ENCODE data around the gene ZNF280C. TPM values are rescaled to one million over a fixed set of nuclear protein-coding genes. Genes with fewer than 3 reads are reported as not detected.
"Not testable (repeated sequence)": the region's sequence is repeated elsewhere in the genome, so short reads cannot be mapped to it uniquely, and the experiment has no call there.

The ZNF280C gene
- total RNA-seq, 2 donors from 2014 or later, result 5.2 to 5.4 TPM

DNA sequence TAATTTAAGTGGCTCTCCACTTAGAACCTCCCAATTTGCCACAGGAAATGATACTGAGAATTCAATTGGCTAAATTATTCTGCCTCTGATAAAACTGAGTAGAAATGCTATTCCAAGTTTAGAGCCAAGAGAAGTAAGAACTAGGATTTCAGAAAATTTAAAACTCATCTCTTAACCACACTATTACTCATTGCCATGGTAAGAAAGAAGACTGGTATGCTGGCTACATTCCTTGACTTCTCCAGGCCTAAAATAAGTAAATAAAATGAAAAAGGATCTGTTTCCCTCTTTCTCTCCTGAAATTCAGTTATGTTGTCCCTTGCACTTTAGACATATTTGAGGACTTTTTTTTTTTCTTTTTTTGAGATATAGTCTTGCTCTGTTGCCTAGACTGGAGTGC lies 23.3 kb downstream of the ZNF280C start:
- no peaks in the 10 kb centered on the region for H3K27me3 Mint-ChIP-seq
- DNase-seq (no peak), ATAC-seq (no peak)
- no peaks in the 10 kb centered on the region for H3K9me3 ChIP-seq (ENCODE audit: control insufficient read depth, low read length, poor library complexity, severe bottlenecking)
- no peak overlapping the region for H3K27ac Mint-ChIP-seq
- H3K4me1 Mint-ChIP-seq, result peaks cover 10% of the 10 kb centered on the region
- H3K4me3 Mint-ChIP-seq, result no peak overlapping the region
- peaks cover 4% of the 10 kb centered on the region for H3K36me3 Mint-ChIP-seq (ENCODE audit: low read depth)

DNA sequence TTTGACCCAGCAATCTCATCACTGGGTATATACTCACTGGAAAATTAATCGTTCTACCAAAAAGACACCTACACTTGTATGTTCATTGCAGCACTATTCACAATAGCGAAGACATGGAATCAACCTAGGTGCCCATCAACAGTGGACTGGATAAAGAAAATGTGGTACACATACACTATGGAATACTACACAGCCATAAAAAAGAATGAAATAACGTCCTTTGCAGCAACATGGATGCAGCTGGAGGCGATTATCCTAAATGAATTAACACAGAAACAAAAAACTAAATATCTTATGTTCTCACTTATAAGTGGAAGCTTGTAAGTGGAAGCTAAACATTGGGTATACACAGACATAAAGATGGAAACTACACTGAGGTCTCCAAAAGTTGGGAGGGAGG lies 37.5 kb downstream of the ZNF280C start:
- ATAC-seq; H3K27ac Mint-ChIP-seq; DNase-seq; H3K4me1 Mint-ChIP-seq; H3K36me3 Mint-ChIP-seq (ENCODE audit: low read depth); H3K4me3 Mint-ChIP-seq; H3K9me3 ChIP-seq (ENCODE audit: control insufficient read depth, low read length, poor library complexity, severe bottlenecking); H3K27me3 Mint-ChIP-seq: not testable (repeated sequence)

DNA sequence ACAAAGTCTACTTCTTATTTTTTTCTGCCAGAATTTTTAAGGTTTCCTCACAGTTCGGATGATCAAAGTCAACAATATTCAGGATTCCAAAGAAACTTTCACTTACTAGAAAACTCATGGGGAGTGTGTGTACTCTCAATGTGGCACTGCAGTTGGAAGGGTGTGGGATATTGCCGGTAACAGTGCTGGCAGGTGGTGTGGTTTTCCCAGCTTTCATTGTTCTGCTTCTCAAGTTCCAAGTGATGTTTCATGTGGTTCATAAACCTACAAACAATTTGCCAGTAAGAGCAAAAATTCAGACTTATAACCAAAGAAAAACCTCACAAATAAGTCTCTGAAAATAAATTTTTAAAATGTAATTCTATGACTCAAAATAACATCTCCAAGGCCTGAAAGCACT lies 39.8 kb downstream of the ZNF280C start:
- Mint-ChIP-seq H3K27ac (no peak overlapping the region), H3K36me3 (ENCODE audit: low read depth) (no peaks in the 10 kb centered on the region), H3K4me1 (no peaks in the 10 kb centered on the region), H3K4me3 (no peak overlapping the region), H3K27me3 (no peaks in the 10 kb centered on the region)
- DNase-seq (no peak), ATAC-seq (no peak)
- H3K9me3 ChIP-seq (ENCODE audit: control insufficient read depth, low read length, poor library complexity, severe bottlenecking), result no peaks in the 10 kb centered on the region

DNA sequence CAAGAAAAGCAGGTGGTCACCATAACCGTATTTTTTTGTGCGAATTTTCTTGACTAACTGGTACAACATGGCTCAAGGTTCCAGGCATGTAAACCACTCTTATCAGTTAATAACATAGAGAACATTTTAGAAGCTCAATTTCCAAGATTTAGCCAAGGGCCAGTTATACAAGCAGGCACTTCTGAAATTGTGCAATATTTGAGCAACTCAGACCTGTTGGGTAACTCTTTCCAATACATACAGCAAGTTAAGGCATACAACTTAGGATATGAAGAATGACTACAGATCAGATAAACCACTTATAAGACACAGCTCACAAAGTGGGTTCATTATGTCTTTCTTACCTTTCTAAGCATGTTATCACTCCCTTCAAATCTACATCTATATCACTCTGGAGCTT lies 43.9 kb downstream of the ZNF280C start:
- Mint-ChIP-seq H3K27ac (no peak overlapping the region), H3K4me3 (no peak overlapping the region), H3K36me3 (ENCODE audit: low read depth) (peaks cover 4% of the 10 kb centered on the region), H3K27me3 (no peaks in the 10 kb centered on the region), H3K4me1 (peaks cover 3% of the 10 kb centered on the region)
- no peak for DNase-seq
- ATAC-seq, result no peak
- H3K9me3 ChIP-seq (ENCODE audit: control insufficient read depth, low read length, poor library complexity, severe bottlenecking), result no peaks in the 10 kb centered on the region

DNA sequence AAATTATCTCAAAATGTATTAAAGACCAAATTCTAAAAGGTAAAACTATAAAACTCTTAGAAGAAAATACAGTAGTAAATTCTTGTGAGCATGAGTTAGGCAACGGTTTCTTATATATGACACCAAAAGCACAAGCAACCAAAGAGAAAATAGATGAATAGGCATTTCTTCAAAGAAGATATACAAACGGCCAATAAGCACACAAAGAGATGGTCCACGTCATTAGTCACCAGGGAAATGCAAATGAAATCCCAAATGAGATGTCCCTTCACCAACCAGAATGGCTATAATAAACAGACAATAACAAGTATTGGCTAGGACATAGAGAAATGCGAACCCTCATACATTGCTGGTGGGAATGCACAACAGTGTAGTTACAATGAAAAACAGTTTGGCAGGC lies 52.4 kb downstream of the ZNF280C start:
- peaks cover 17% of the 10 kb centered on the region for H3K4me1 Mint-ChIP-seq
- ATAC-seq (no peak), DNase-seq (no peak)
- H3K4me3 Mint-ChIP-seq, result no peak overlapping the region
- no peaks in the 10 kb centered on the region for H3K27me3 Mint-ChIP-seq
- H3K36me3 Mint-ChIP-seq (ENCODE audit: low read depth), result peaks cover 6% of the 10 kb centered on the region
- H3K27ac Mint-ChIP-seq, result no peak overlapping the region
- H3K9me3 ChIP-seq (ENCODE audit: control insufficient read depth, low read length, poor library complexity, severe bottlenecking), result no peaks in the 10 kb centered on the region

DNA sequence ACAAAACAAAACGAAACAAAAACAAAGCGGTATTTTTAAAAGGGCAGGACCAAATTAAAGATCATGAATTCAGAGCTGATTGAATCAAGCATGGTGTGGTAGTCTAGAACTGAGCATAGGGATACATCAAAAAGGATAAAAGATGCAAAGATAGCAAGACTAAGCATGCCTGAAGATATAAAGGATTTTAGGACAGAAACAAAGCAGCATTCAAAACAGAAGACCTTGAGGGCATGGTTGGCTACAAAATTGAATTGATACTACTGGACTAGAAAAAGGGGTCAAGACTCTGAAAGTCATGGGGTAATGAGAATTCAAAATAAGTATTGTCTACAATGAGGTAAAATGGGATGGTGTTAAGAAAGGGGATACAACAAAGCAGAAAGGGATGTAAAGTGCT lies 55.3 kb downstream of the ZNF280C start:
- Mint-ChIP-seq H3K4me3 (no peak overlapping the region), H3K27me3 (no peaks in the 10 kb centered on the region), H3K27ac (no peak overlapping the region), H3K36me3 (ENCODE audit: low read depth) (peaks cover 6% of the 10 kb centered on the region), H3K4me1 (peaks cover 19% of the 10 kb centered on the region)
- DNase-seq (no peak), ATAC-seq (no peak)
- no peaks in the 10 kb centered on the region for H3K9me3 ChIP-seq (ENCODE audit: control insufficient read depth, low read length, poor library complexity, severe bottlenecking)

DNA sequence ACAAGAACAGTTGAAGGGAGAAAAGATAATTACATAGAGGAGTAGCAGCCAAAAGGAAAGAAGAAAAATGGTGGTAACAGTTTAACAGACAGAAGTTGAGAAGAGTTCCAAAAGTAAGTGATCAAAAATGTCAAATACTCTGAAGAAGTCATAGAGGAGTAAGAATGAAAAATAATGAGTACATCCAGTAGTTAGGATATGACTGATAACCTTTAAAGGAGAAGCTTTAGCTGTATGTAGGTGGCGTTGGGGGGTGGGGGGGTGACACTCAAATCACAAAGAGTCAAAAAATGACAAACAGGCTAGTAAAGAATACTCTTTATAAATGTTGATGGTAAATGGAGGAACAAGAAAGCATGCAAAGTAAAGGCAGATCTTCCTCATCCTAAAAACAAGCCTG lies 56.3 kb downstream of the ZNF280C start:
- Mint-ChIP-seq H3K4me3 (peak overlapping the region; percentile 66), H3K36me3 (ENCODE audit: low read depth) (peaks cover 9% of the 10 kb centered on the region), H3K4me1 (peaks cover 19% of the 10 kb centered on the region), H3K27ac (peak overlapping the region; percentile 80), H3K27me3 (no peaks in the 10 kb centered on the region)
- no peaks in the 10 kb centered on the region for H3K9me3 ChIP-seq (ENCODE audit: control insufficient read depth, low read length, poor library complexity, severe bottlenecking)
- ATAC-seq (no peak), DNase-seq (no peak)

DNA sequence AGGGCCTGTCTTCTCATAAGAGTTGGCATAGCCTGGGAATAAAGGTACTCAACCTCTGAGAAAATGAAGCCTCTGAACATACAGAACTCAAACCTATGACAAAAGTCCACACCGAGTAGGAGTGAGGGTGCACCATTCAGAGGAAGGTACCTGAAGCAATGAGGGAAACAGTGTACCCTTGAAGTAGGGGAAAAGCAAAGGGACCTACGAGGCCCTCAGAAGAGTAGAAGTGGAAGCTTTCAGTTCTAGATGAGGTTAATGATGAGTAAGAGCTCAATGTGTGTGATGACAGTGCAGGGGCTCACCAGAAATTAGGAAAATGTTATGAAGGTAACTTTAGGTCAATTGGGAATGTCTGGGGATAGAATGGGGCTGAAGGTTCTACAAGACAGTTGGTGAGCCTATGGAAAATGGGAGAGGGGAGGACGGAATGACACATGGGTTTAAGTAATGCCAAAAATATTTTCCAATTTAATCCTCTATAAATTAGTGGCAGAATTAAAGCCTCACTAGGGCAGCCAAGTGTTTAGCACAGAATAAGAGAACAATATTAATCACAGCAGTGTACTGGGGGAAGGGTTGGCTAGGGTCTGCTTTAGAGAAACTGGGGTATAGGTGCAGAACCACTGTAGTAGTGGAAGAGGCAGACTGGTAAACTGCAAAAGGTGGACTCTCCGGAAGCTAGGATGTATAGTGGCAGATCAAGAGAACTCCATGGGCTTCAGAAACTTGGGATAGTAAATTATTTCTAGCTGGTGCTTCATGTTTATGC lies 57.1 kb downstream of the ZNF280C start:
- Mint-ChIP-seq H3K36me3 (ENCODE audit: low read depth) (peaks cover 7% of the 10 kb centered on the region), H3K27ac (peak overlapping the region; percentile 80), H3K4me3 (no peak overlapping the region), H3K27me3 (no peaks in the 10 kb centered on the region), H3K4me1 (peaks cover 19% of the 10 kb centered on the region)
- DNase-seq, result no peak
- no peaks in the 10 kb centered on the region for H3K9me3 ChIP-seq (ENCODE audit: control insufficient read depth, low read length, poor library complexity, severe bottlenecking)
- ATAC-seq, result no peak

DNA sequence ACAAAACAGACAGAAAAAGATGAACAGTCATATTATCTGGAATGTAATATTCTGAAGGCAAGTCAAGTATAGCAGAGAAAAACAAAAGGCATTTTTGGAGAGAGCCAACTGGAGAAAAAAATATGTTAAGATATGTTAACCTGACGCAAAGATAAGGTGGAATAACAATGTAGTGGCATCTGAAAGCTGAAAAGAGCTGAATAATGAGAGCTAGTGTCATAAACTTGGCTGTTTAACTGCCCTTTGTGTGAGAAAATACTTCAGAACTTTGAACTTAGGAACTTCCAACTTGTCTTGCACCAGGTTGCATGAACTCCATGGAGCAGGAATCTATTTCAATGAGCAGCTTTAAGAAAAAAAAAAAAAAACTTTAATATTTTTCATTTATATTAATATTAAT lies 64.1 kb downstream of the ZNF280C start:
- H3K9me3 ChIP-seq (ENCODE audit: control insufficient read depth, low read length, poor library complexity, severe bottlenecking), result no peaks in the 10 kb centered on the region
- DNase-seq, result no peak
- Mint-ChIP-seq H3K27me3 (no peaks in the 10 kb centered on the region), H3K4me1 (no peaks in the 10 kb centered on the region), H3K27ac (no peak overlapping the region), H3K4me3 (no peak overlapping the region), H3K36me3 (ENCODE audit: low read depth) (peaks cover 3% of the 10 kb centered on the region)
- no peak for ATAC-seq

DNA sequence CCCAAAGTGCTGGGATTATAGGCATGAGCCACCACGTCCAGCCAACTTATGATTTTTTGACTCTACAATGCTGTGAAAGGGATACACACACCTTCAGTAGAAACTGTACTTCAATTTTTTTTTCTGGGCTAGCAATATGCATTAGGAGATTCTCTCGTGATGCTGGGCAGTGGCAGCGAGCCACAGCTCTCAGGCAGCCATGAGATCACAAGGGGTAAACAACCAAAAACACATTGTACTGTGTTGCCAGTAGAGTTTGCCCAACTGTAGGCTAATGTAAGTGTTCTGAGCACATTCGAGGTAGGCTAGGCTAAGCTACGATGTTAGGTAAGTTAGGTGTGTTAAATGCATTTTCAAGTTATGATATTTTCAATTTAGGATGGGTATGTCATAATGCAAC lies 71.2 kb downstream of the ZNF280C start:
- ATAC-seq (no peak), DNase-seq (no peak)
- H3K9me3 ChIP-seq (ENCODE audit: control insufficient read depth, low read length, poor library complexity, severe bottlenecking), result no peaks in the 10 kb centered on the region
- H3K4me1 Mint-ChIP-seq, result no peaks in the 10 kb centered on the region
- H3K4me3 Mint-ChIP-seq, result no peak overlapping the region
- H3K27me3 Mint-ChIP-seq, result no peaks in the 10 kb centered on the region
- no peak overlapping the region for H3K27ac Mint-ChIP-seq
- H3K36me3 Mint-ChIP-seq (ENCODE audit: low read depth), result no peaks in the 10 kb centered on the region

DNA sequence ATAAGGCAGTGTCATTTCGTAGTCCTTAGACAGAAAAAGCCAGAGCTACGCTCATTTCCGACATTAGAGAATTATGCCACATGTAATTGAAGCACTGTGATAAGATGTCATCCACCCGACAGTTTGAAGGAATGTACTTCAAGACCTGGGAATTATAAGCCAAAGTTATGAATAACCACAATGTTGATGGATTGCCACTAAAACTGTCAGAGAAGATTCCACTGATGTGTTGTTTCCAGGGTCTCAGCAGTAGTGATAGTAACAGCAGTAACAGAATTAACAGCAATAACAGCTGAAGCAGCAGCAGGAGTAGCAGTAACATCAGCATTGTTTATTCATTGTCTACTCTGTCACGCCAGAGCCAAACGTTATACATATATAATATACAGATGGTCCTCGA lies 72.2 kb downstream of the ZNF280C start:
- H3K4me3 Mint-ChIP-seq, result no peak overlapping the region
- no peaks in the 10 kb centered on the region for H3K4me1 Mint-ChIP-seq
- DNase-seq (no peak), ATAC-seq (no peak)
- H3K27ac Mint-ChIP-seq, result no peak overlapping the region
- H3K27me3 Mint-ChIP-seq, result no peaks in the 10 kb centered on the region
- no peaks in the 10 kb centered on the region for H3K36me3 Mint-ChIP-seq (ENCODE audit: low read depth)
- no peaks in the 10 kb centered on the region for H3K9me3 ChIP-seq (ENCODE audit: control insufficient read depth, low read length, poor library complexity, severe bottlenecking)

DNA sequence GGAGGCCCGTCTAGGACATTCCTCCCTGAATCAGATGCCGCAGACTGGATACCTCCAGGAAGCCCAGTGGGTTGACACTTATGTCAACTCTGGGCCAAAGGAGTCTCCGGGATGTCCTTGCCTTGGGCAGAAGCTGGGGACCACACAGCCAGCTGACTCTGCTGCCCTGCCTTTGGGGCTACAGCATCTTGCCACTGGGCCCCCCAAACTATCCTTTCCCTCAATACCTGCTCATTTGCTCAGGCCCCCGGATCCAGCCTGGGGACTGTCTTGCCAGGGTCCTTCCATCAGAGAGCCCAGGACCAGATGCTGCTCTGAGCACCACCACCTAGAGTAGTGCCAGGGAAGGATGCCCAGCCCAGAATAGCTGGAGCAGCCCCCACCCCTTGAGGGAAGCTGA lies 77.9 kb downstream of the ZNF280C start:
- no peak overlapping the region for H3K4me3 Mint-ChIP-seq
- H3K27ac Mint-ChIP-seq, result no peak overlapping the region
- DNase-seq, result no peak
- H3K36me3 Mint-ChIP-seq (ENCODE audit: low read depth), result no peaks in the 10 kb centered on the region
- H3K4me1 Mint-ChIP-seq, result no peaks in the 10 kb centered on the region
- no peaks in the 10 kb centered on the region for H3K27me3 Mint-ChIP-seq
- no peak for ATAC-seq
- H3K9me3 ChIP-seq (ENCODE audit: control insufficient read depth, low read length, poor library complexity, severe bottlenecking), result no peaks in the 10 kb centered on the region

DNA sequence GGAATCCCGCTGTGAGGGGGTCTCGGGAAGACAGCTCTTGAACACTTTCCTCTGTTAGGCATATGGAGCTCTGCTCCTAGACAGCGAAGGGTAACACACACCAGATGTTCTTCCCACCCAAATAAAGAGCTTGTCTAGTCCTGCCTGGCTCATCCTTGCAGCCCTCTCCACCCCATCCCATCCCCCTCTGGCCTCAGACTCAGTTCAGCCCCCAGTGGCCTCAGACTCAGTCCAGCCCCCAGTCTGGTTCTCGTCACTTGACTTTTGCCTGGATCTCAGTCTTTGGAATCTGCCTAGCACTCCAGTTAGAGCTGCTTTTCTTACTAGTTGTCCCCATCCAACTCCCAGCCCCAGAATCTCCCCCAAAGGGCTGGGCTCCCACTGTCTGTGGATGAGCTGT lies 82.0 kb downstream of the ZNF280C start:
- no peak overlapping the region for H3K27ac Mint-ChIP-seq
- H3K9me3 ChIP-seq (ENCODE audit: control insufficient read depth, low read length, poor library complexity, severe bottlenecking), result no peaks in the 10 kb centered on the region
- H3K4me3 Mint-ChIP-seq, result no peak overlapping the region
- DNase-seq (no peak), ATAC-seq (no peak)
- peaks cover 3% of the 10 kb centered on the region for H3K4me1 Mint-ChIP-seq
- H3K27me3 Mint-ChIP-seq, result no peaks in the 10 kb centered on the region
- H3K36me3 Mint-ChIP-seq (ENCODE audit: low read depth), result no peaks in the 10 kb centered on the region

DNA sequence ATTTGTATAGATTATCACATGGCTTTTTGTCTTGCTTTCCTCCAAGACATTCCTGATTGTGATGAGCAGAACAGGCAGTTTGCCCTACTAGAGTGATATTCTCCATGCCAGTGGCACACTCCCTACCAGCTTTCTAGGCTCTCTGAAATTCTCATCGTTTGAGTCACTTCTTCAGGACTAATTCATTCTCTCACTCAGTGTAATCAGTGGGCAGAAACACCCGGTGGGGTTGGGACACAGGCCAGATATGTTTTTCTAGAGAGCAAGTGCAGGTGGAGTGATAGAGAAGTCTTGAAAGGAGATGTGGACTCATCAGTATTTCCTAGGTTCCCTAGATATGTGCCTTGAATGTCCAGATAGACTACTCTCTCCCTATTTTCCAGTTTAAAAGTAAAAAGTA lies 83.8 kb downstream of the ZNF280C start:
- H3K9me3 ChIP-seq (ENCODE audit: control insufficient read depth, low read length, poor library complexity, severe bottlenecking), result no peaks in the 10 kb centered on the region
- no peak overlapping the region for H3K27ac Mint-ChIP-seq
- no peaks in the 10 kb centered on the region for H3K36me3 Mint-ChIP-seq (ENCODE audit: low read depth)
- no peaks in the 10 kb centered on the region for H3K27me3 Mint-ChIP-seq
- DNase-seq (no peak), ATAC-seq (no peak)
- no peak overlapping the region for H3K4me3 Mint-ChIP-seq
- peaks cover 4% of the 10 kb centered on the region for H3K4me1 Mint-ChIP-seq
